Right atrium auricular region (tissue), 2 donors: ENCODE measurements around the gene FGD5. TPM values are rescaled to one million over a fixed set of nuclear protein-coding genes. Genes with fewer than 3 reads are reported as not detected.

Experiments
- DNase-seq: peaks from one replicate; pipeline ENCODE4 v3.0.0-alpha.2; 2019; ENCODE audit warnings: low spot score
- H3K27ac ChIP-seq, 2 donors: fragments of 200-600 bp; sonication (generic); 1 replicate in 1 of 2; 2 replicates in 1 of 2; pipeline ENCODE4 v1.5.1; 2016 to 2019
- H3K27me3 ChIP-seq, 2 donors: fragments of 200-600 bp; sonication (generic); one replicate each; pipeline versions ENCODE4 v1.5.1 to v1.6.0; 2017 to 2019
- H3K36me3 ChIP-seq: fragments of 200-600 bp; sonication (generic); one replicate; pipeline ENCODE4 v1.5.1; 2016
- H3K4me1 ChIP-seq, 2 donors: fragments of 200-600 bp; sonication (generic); one replicate each; pipeline versions ENCODE4 v1.5.1 to v1.6.0; 2017 to 2019
- H3K4me3 ChIP-seq, 2 donors: fragments of 200-600 bp; sonication (generic); 1 replicate in 1 of 2; 2 replicates in 1 of 2; pipeline ENCODE4 v1.5.1; 2017 to 2019; ENCODE audit warnings: mild to moderate bottlenecking in 1 of 2, moderate library complexity in 1 of 2
- H3K9me3 ChIP-seq, 2 donors: fragments of 200-600 bp; sonication (generic); one replicate each; pipeline ENCODE4 v1.5.1; 2019
- total RNA-seq, 2 donors: library from RNA; depleted of rRNA; stranded (reverse); fragments of >200 nt; gene quantifications; one replicate each; pipeline ENCODE4 v1.1.0, GENCODE V29; 2016
- TF ChIP-seq, protein P1 (sequence below), 2 donors: fragments of 200-600 bp; sonication (generic); IDR thresholded peaks; one replicate each; pipeline ENCODE4 v1.5.1; 2019; ENCODE audit warnings: antibody characterized with exemption in 2 of 2

FGD5 gene
- total RNA-seq, 2 donors from 2014 or later, result 9.6 to 18.8 TPM

DNA sequence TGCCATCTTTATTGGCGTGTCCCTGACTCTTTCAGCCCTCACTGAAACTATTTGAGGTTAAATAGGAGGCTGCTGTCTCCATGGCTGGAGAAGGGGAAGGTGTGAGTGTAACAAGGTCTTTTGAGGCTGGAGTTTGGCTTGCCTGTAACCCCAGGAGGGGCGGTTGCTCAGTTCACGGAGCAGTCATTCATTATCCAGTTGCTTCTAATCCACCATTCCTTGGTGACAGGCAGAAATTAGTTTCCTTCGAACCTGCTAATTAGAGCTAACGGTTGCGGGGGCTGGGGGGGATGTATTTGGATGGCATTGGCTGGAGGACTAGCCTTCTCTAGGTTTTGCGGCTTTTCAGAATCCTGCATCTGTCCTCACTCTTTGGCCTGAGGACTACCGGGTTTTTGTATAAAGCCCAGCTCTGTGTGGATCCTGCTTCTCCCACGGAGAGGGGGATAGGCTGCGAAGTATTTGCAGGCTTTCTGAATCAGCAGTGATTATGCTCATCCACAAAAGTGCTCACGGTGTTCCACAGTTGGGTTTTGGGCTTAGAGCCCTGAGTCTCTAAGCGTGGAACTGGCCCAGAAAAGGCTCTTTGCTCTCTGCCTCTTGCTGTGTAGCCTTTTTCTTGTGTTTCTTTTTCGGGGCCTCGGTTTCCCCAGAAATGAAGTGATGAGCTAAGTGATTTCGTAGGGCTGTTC lies 18.6 kb downstream of the FGD5 start:
- no peak overlapping the region for H3K4me3 ChIP-seq
- H3K27ac ChIP-seq, result peak overlapping the region in 1 of 2 donors; percentile 24
- H3K4me1 ChIP-seq, result peaks cover 0 to 63% of the 10 kb centered on the region in 2 donors
- DNase-seq, result no peak
- H3K27me3 ChIP-seq, result no peaks in the 10 kb centered on the region
- no peaks in the 10 kb centered on the region for H3K36me3 ChIP-seq
- H3K9me3 ChIP-seq, result no peaks in the 10 kb centered on the region
- TF ChIP-seq, protein P1, sequence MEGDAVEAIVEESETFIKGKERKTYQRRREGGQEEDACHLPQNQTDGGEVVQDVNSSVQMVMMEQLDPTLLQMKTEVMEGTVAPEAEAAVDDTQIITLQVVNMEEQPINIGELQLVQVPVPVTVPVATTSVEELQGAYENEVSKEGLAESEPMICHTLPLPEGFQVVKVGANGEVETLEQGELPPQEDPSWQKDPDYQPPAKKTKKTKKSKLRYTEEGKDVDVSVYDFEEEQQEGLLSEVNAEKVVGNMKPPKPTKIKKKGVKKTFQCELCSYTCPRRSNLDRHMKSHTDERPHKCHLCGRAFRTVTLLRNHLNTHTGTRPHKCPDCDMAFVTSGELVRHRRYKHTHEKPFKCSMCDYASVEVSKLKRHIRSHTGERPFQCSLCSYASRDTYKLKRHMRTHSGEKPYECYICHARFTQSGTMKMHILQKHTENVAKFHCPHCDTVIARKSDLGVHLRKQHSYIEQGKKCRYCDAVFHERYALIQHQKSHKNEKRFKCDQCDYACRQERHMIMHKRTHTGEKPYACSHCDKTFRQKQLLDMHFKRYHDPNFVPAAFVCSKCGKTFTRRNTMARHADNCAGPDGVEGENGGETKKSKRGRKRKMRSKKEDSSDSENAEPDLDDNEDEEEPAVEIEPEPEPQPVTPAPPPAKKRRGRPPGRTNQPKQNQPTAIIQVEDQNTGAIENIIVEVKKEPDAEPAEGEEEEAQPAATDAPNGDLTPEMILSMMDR (IDR thresholded peaks at IDR 0.05), result no peak

- peaks cover 0 to 66% of the 10 kb centered on the region in 2 donors for H3K4me1 ChIP-seq
- no peak for DNase-seq
- H3K9me3 ChIP-seq, result no peaks in the 10 kb centered on the region
- H3K27ac ChIP-seq, result peak overlapping the region in 1 of 2 donors; percentile 24
- TF ChIP-seq, protein P1 (IDR thresholded peaks at IDR 0.05), result no peak
- no peaks in the 10 kb centered on the region for H3K27me3 ChIP-seq
- H3K36me3 ChIP-seq, result no peaks in the 10 kb centered on the region
- H3K4me3 ChIP-seq, result no peak overlapping the region
Measured at GRCh38 chr3:14837878-14838258, 19.1 kb downstream of the FGD5 start.

GRCh38 chr3:14839236-14839635 lies 20.5 kb downstream of the FGD5 start:
- Histone ChIP-seq H3K36me3 (no peaks in the 10 kb centered on the region), H3K27me3 (no peaks in the 10 kb centered on the region), H3K4me3 (no peak overlapping the region), H3K27ac (no peak overlapping the region), H3K9me3 (no peaks in the 10 kb centered on the region), H3K4me1 (peaks cover 0 to 61% of the 10 kb centered on the region in 2 donors)
- TF ChIP-seq, protein P1 (IDR thresholded peaks at IDR 0.05), result no peak
- DNase-seq, result no peak

GRCh38 chr3:14841836-14842235 lies 23.1 kb downstream of the FGD5 start:
- DNase-seq, result no peak
- Histone ChIP-seq H3K27me3 (no peaks in the 10 kb centered on the region), H3K9me3 (no peaks in the 10 kb centered on the region), H3K4me3 (no peak overlapping the region), H3K36me3 (no peaks in the 10 kb centered on the region), H3K4me1 (peaks cover 0 to 62% of the 10 kb centered on the region in 2 donors), H3K27ac (no peak overlapping the region)
- TF ChIP-seq, protein P1 (IDR thresholded peaks at IDR 0.05), result no peak

- no peak for DNase-seq
- H3K27ac ChIP-seq, result no peak overlapping the region
Measured at GRCh38 chr3:14842277-14842676, 23.5 kb downstream of the FGD5 start.

More at GRCh38 chr3:14842277-14842676, 23.5 kb downstream of the FGD5 start:
- Histone ChIP-seq H3K4me1 (peaks cover 0 to 62% of the 10 kb centered on the region in 2 donors), H3K36me3 (no peaks in the 10 kb centered on the region), H3K4me3 (no peak overlapping the region), H3K27me3 (no peaks in the 10 kb centered on the region), H3K9me3 (no peaks in the 10 kb centered on the region)
- TF ChIP-seq, protein P1 (IDR thresholded peaks at IDR 0.05), result no peak
